ENCODE results near the gene ANKRD34A. TPM values are rescaled to one million over a fixed set of nuclear protein-coding genes. Genes with fewer than 3 reads are reported as not detected.

ANKRD34A gene
- total RNA-seq, 1 experiment from 2014 or later = 0.22 TPM

DNA sequence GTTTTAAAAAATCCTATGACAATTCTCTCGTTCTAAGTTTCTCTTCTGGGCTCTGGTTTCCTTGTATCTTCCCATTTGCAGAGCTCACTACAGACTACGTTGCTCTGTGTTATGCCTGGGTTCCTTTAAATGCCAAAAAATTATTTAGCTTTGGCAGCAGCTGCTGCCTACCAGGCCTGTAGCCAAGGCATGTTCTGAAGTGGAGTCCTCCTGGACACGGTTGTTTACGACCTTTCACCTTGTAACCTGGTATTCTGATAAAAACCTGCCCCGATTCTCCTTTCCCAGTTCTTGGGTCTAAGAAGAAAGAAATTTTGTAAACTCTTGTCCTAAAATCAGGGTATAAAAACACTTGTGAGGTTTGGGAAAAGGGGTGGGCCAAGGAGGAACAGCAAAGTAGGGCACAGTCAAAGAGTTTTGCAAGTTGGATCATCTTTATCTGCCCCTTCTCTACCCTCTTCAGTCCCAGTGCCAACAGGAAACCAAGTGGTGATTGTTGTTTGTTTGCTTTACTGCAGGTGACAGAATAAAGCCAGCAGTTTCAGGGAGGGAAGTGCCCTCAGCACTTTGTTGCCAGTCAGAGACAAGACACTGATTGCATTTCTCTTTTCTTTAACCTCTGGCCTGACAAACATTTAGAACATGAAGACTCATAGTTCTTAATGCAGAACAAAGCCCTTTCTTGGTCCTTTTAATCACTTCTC is 35.1 kb upstream of the ANKRD34A start:
- ChIA-PET POLR2A (no interaction called here), CTCF (interaction anchor here (1.0 to 2.9 kb wide), 3 partner anchors 20 to 108 kb away, joined by 3 to 8 read pairs (median 3); no protein-coding TSS in a partner anchor)
- Mint-ChIP-seq H3K4me1 (peaks cover 36% of the 10 kb centered on the region), H3K27ac (peak overlapping the region; percentile 87), H3K36me3 (peaks cover 20% of the 10 kb centered on the region), H3K4me3 (no peak overlapping the region), H3K27me3 (ENCODE audit: low read depth) (no peaks in the 10 kb centered on the region), H3K9me3 (no peaks in the 10 kb centered on the region)
- ATAC-seq = no peak
- no peak for DNase-seq (ENCODE audit: low spot score)
- TF ChIP-seq, protein P1, sequence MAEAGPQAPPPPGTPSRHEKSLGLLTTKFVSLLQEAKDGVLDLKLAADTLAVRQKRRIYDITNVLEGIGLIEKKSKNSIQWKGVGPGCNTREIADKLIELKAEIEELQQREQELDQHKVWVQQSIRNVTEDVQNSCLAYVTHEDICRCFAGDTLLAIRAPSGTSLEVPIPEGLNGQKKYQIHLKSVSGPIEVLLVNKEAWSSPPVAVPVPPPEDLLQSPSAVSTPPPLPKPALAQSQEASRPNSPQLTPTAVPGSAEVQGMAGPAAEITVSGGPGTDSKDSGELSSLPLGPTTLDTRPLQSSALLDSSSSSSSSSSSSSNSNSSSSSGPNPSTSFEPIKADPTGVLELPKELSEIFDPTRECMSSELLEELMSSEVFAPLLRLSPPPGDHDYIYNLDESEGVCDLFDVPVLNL (CRISPR knock-in tag; IDR thresholded peaks at IDR 0.05; ENCODE audit: borderline replicate concordance, low read depth) = no peak
- TF ChIP-seq PREB (CRISPR knock-in tag; IDR thresholded peaks at IDR 0.05; ENCODE audit: borderline replicate concordance) = no peak

- DNase-seq (ENCODE audit: low spot score) = no peak
- H3K27me3 Mint-ChIP-seq (ENCODE audit: low read depth) = no peaks in the 10 kb centered on the region
- TF ChIP-seq ZNF423 (CRISPR knock-in tag; IDR thresholded peaks at IDR 0.05) (no peak), GABPB1 (CRISPR knock-in tag; IDR thresholded peaks at IDR 0.05) (no peak), KAT7 (CRISPR knock-in tag; IDR thresholded peaks at IDR 0.05; ENCODE audit: borderline replicate concordance) (no peak), JAZF1 (CRISPR knock-in tag; IDR thresholded peaks at IDR 0.05) (no peak), IRF2 (CRISPR knock-in tag; IDR thresholded peaks at IDR 0.05; ENCODE audit: borderline replicate concordance, low read depth) (no peak), NR2C2 (CRISPR knock-in tag; IDR thresholded peaks at IDR 0.05) (no peak), NR1H2 (CRISPR knock-in tag; IDR thresholded peaks at IDR 0.05) (no peak), NR3C1 (CRISPR knock-in tag; conservative IDR thresholded peaks at IDR 0.05; ENCODE audit: low read depth) (no peak), ZNF416 (CRISPR knock-in tag; IDR thresholded peaks at IDR 0.05) (no peak), ARID4B (CRISPR knock-in tag; IDR thresholded peaks at IDR 0.05; ENCODE audit: borderline replicate concordance) (no peak), FOXJ3 (CRISPR knock-in tag; IDR thresholded peaks at IDR 0.05; ENCODE audit: borderline replicate concordance) (no peak), PRRX2 (CRISPR knock-in tag; IDR thresholded peaks at IDR 0.05) (no peak), RORB (CRISPR knock-in tag; IDR thresholded peaks at IDR 0.05) (no peak), ATF1 (CRISPR knock-in tag; IDR thresholded peaks at IDR 0.05) (no peak), E2F5 (CRISPR knock-in tag; IDR thresholded peaks at IDR 0.05) (no peak), PREB (CRISPR knock-in tag; IDR thresholded peaks at IDR 0.05; ENCODE audit: borderline replicate concordance) (no peak)
- TF ChIP-seq, protein P2, sequence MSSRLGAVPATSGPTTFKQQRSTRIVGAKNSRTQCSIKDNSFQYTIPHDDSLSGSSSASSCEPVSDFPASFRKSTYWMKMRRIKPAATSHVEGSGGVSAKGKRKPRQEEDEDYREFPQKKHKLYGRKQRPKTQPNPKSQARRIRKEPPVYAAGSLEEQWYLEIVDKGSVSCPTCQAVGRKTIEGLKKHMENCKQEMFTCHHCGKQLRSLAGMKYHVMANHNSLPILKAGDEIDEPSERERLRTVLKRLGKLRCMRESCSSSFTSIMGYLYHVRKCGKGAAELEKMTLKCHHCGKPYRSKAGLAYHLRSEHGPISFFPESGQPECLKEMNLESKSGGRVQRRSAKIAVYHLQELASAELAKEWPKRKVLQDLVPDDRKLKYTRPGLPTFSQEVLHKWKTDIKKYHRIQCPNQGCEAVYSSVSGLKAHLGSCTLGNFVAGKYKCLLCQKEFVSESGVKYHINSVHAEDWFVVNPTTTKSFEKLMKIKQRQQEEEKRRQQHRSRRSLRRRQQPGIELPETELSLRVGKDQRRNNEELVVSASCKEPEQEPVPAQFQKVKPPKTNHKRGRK (CRISPR knock-in tag; IDR thresholded peaks at IDR 0.05; ENCODE audit: borderline replicate concordance) = no peak
- peak overlapping the region; percentile 98 for H3K4me3 Mint-ChIP-seq
- no peak for ATAC-seq
- peak overlapping the region; percentile 97 for H3K27ac Mint-ChIP-seq
- H3K9me3 Mint-ChIP-seq = no peaks in the 10 kb centered on the region
- H3K4me1 Mint-ChIP-seq = peaks cover 54% of the 10 kb centered on the region
- ChIA-PET CTCF (interaction anchor here (0.5 to 3.4 kb wide), 5 partner anchors 9 to 106 kb away, joined by 3 to 14 read pairs (median 5); no protein-coding TSS in a partner anchor), POLR2A (no interaction called here)
- H3K36me3 Mint-ChIP-seq = peaks cover 38% of the 10 kb centered on the region
Measured at GRCh38 chr1:145997718-145998023, 33.3 kb upstream of the ANKRD34A start.
